Activated CD4-positive, alpha-beta T cell treated with anti-CD3 and anti-CD28 coated beads, Interleukin-2, amount 10 ng/mL, durations not matched to agents 7 days and 5 days (primary cell): ENCODE data around the gene ASIC4. TPM values are rescaled to one million over a fixed set of nuclear protein-coding genes. Genes with fewer than 3 reads are reported as not detected.

ENCODE experiments used
- CTCF ChIA-PET: fragments of 350-600 bp; sonication (Branson Sonifier 250); formaldehyde crosslinking; loops from one replicate; lab custom pipeline; 2021; ENCODE audit warnings: antibody characterized with exemption; lab: Charles Lee
- POLR2A ChIA-PET: fragments of 350-600 bp; sonication (Branson Sonifier 250); formaldehyde crosslinking; loops from one replicate; lab custom pipeline; 2021; ENCODE audit warnings: antibody characterized with exemption; lab: Charles Lee
- DNase-seq: peaks from one replicate; pipeline ENCODE4 v3.0.0-alpha.2; 2020
- H3K27ac Mint-ChIP-seq: one replicate; pipeline ENCODE4 v1.8.0; 2021; ENCODE audit warnings: mild to moderate bottlenecking, moderate library complexity, mixed read lengths
- H3K27me3 Mint-ChIP-seq: one replicate; pipeline ENCODE4 v1.8.0; 2021; ENCODE audit warnings: mixed read lengths
- H3K36me3 Mint-ChIP-seq: one replicate; pipeline ENCODE4 v1.8.0; 2021; ENCODE audit warnings: low read depth, mixed read lengths
- H3K4me1 Mint-ChIP-seq: one replicate; pipeline ENCODE4 v1.8.0; 2021; ENCODE audit warnings: mixed read lengths
- H3K4me3 Mint-ChIP-seq: one replicate; pipeline ENCODE4 v1.8.0; 2021; ENCODE audit warnings: mild to moderate bottlenecking, moderate library complexity, mixed read lengths
- H3K9me3 Mint-ChIP-seq: one replicate; pipeline ENCODE4 v1.8.0; 2021; ENCODE audit warnings: mixed read lengths
- total RNA-seq, 2 experiments: library from RNA; stranded (reverse); gene quantifications; one replicate each; pipeline ENCODE4 v1.2.3, GENCODE V29; 2021

The ASIC4 gene
- total RNA-seq, 2 experiments from 2014 or later = not detected

DNA sequence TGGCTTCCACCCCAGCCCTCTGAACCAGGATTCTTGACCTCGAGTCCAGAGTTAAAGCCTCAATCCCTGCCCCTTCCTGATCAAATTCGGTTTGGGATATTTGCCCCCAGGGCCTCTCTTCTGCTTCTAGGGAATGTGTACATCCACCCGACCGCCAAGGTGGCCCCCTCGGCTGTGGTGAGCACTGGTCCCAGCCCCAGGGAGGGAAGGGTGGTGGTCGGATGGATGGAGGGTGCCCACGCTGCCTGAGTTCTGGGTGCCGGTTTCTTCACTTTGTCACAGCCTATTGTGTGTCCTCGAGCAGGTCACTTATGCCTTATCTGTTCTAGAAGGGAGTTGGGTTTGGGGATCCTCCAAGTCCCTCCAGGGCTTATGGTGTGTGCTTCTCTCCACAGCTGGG is 8.7 kb upstream of the ASIC4 start:
- no peak overlapping the region for H3K4me3 Mint-ChIP-seq
- H3K27ac Mint-ChIP-seq = no peak overlapping the region
- POLR2A ChIA-PET = no interaction called here

DNA sequence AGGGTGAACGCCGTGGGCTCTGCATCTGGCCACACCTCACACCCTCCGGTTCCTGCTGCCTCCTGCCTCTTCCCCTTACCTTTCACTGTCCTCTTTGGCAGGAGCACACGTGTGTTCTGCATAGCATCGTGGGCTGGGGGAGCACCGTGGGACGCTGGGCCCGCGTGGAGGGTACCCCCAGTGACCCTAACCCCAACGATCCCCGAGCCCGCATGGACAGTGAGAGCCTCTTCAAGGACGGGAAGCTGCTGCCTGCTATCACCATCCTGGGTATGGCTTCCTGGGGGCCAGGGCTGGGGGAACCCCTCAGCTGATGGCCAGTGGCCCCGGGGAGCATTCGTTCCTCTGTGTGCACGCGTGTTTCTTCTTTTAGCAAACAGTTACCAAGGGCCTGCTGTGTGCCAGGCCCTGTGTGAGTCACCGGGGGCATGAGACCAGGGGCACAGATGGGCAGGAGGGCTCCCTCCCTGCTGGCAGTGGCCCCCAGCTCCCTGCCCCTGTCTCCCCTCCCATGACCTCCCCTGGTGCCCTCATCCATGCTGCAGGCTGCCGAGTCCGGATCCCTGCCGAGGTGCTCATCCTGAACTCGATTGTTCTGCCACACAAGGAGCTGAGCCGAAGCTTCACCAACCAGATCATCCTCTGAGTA is 8.0 kb upstream of the ASIC4 start:
- H3K4me1 Mint-ChIP-seq = peaks cover 11% of the 10 kb centered on the region
- H3K4me3 Mint-ChIP-seq = no peak overlapping the region
- H3K27me3 Mint-ChIP-seq = peaks cover 20% of the 10 kb centered on the region
- ChIA-PET POLR2A (no interaction called here), CTCF (interaction anchor here (6.2 kb wide), 1 partner anchor 8 kb away, joined by 58 read pairs; the partner anchor contains the start of gene GMPPA)
- no peak overlapping the region for H3K27ac Mint-ChIP-seq
- no peak for DNase-seq
- peaks cover 6% of the 10 kb centered on the region for H3K36me3 Mint-ChIP-seq
- no peaks in the 10 kb centered on the region for H3K9me3 Mint-ChIP-seq

More for the DNA sequence above, 8.7 kb upstream of the ASIC4 start:
- DNase-seq = no peak
- peaks cover 6% of the 10 kb centered on the region for H3K36me3 Mint-ChIP-seq
- H3K9me3 Mint-ChIP-seq = no peaks in the 10 kb centered on the region
- H3K4me1 Mint-ChIP-seq = peaks cover 16% of the 10 kb centered on the region
- H3K27me3 Mint-ChIP-seq = peaks cover 13% of the 10 kb centered on the region
- CTCF ChIA-PET = interaction anchor here (1.8 kb wide), 1 partner anchor 10 kb away, joined by 5 read pairs; a partner anchor contains a TSS

DNA sequence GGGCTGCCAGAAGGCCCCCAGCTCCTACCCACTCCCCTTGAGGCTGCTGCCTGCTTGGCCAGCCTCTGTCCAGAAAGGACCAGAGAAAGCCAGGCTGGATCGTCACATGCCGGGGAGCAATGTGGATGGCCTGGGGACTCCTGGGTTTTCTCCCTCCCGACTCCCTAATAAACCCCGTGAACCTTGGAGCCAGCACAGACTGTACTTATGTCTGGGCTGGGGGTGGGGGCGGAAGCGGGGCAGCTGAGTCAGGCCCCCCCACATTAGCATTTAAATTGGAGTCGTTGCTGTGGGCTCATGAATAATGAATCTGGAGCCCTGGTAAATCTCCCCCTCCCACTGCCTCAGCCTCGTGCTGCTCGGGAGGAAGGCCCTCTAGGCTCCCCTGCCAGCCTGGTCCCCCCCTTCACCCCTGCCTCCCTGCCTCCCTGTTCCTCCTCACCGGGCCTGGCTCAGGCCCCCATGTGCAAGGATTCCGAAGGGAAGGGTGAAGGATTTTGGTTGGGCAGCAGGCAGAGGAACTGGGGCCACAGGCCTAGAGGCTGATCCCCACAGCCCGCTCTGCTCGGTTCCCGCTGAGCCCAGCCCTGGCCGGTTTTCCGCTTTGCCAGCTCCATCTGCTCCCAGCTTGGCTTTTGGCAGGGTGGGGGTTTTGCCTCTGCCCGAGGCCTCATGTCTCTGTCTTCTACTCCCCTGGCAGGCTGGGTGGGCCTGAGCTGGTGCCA is 7.3 kb upstream of the ASIC4 start:
- H3K4me1 Mint-ChIP-seq = peaks cover 9% of the 10 kb centered on the region
- POLR2A ChIA-PET = no interaction called here
- H3K36me3 Mint-ChIP-seq = peaks cover 6% of the 10 kb centered on the region
- H3K27ac Mint-ChIP-seq = no peak overlapping the region
- H3K9me3 Mint-ChIP-seq = no peaks in the 10 kb centered on the region
- DNase-seq = no peak
- no peak overlapping the region for H3K4me3 Mint-ChIP-seq
- CTCF ChIA-PET = interaction anchor here (1.2 to 6.2 kb wide), 3 partner anchors 9 to 34 kb away, joined by 3 to 58 read pairs (median 7); partner anchors contain the start of gene GMPPA
- H3K27me3 Mint-ChIP-seq = peaks cover 26% of the 10 kb centered on the region

DNA sequence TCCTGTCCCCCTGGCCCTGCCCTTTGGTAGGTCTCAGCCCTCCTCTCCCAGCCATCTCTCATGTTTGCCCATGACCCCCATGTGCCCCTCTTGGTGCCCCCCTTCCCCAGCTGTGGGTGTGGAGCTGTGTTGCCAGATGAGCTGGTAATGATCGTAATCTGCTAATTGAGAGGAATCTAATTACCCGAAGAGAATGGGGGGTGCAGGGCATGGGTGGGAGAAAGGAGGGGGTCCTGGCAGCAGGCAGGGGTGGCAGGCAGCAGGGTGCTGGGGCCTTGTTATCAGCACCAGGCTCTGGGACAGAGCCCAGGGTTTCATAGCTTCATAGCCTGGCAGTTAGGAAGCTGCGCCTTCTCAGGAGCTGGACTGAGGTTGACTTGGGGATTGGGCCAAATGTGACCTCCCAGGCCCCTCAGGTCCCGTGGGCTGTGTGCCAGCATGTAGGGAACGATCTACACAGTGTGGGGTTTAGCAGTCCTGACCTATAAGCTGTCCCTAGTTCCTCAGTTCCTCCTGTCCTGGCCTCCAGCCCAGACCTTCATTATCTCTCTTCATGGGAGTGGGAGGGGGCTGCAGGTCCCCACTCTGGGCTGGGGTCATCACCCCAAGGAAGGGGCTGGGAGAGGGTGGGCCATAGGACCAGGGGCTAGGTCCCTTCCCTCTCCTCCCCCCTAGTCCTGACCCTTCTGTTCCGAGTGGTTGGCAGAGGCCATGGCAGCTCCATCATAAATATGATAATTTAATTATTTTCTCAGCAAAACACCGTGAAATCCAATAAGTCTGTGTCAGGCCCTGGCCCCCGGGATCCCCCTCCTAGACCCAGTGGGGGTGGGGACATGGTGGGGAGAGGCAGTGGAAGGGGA is 6.5 kb upstream of the ASIC4 start:
- H3K4me1 Mint-ChIP-seq = peaks cover 9% of the 10 kb centered on the region
- H3K27me3 Mint-ChIP-seq = peaks cover 33% of the 10 kb centered on the region
- H3K4me3 Mint-ChIP-seq = no peak overlapping the region
- H3K36me3 Mint-ChIP-seq = peaks cover 6% of the 10 kb centered on the region
- POLR2A ChIA-PET = no interaction called here
- no peaks in the 10 kb centered on the region for H3K9me3 Mint-ChIP-seq
- CTCF ChIA-PET = interaction anchor here (1.2 to 6.2 kb wide), 5 partner anchors 10 to 33 kb away, joined by 3 to 58 read pairs (median 6); partner anchors contain the start of gene GMPPA
- DNase-seq = no peak
- H3K27ac Mint-ChIP-seq = no peak overlapping the region

DNA sequence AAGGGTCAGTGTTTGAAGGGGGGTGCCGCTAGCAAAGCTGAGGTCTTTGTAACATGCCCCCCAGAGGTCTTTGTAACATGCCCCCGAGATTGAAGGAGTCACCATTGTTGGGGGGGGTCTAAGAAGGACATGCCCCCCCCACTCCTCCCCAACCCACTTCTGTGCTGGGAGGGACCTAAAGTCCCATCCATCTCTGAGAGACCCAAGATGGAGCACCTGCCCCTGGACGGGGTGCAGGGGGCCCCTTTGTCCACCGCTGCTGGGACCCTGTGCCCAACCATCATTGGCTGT is 5.9 kb upstream of the ASIC4 start:
- H3K4me1 Mint-ChIP-seq = peaks cover 9% of the 10 kb centered on the region
- CTCF ChIA-PET = interaction anchor here (1.3 to 6.2 kb wide), 4 partner anchors 10 to 24 kb away, joined by 4 to 58 read pairs (median 6); partner anchors contain the start of gene GMPPA
- H3K27ac Mint-ChIP-seq = no peak overlapping the region
- DNase-seq = no peak
- peaks cover 6% of the 10 kb centered on the region for H3K36me3 Mint-ChIP-seq
- POLR2A ChIA-PET = no interaction called here
- H3K9me3 Mint-ChIP-seq = no peaks in the 10 kb centered on the region
- H3K4me3 Mint-ChIP-seq = no peak overlapping the region
- H3K27me3 Mint-ChIP-seq = peaks cover 38% of the 10 kb centered on the region

DNA sequence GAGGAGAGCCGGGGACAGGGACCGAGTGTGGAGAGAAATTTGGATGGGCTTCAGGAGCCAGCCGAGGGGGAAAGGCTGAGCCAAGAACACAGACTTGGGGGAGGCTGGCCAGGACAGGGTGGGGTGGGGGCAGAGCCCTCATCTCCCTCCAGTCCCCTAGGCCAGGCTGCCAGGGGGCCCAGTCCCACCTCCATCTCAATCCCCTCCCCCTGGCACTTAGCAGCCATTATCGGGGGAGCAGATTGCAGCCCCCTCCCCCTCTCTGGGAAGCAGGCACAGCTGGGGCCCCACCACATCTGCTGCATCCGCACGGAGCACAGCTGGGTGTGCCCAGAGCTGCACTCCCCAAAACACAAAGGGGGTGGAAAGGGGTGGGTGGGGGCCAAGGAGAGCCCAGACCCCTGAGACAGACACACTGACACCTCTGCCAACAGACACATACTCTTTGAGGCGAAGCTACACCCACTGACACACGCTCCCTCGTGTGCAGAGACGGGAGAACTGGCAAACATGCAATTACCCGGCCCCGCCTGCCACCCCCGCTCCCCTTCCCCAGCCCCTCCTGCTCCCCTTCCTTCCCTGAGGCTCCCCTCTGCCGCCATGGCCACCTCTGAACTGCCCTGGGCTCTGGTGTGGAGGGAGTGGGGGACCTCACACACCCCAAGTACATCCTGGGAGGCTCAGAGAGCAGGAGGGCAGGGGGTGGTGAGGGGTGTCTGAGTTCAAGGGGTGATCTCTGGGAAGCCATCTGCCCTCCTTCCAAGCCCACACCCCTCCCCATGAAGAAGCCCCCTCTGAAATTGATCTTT is 5.1 kb upstream of the ASIC4 start:
- H3K36me3 Mint-ChIP-seq = peaks cover 6% of the 10 kb centered on the region
- ChIA-PET CTCF (interaction anchor here (0.6 to 6.2 kb wide), 11 partner anchors 9 to 132 kb away, joined by 3 to 58 read pairs (median 4); partner anchors contain the start of gene GMPPA), POLR2A (no interaction called here)
- no peak for DNase-seq
- peaks cover 46% of the 10 kb centered on the region for H3K27me3 Mint-ChIP-seq
- no peak overlapping the region for H3K4me3 Mint-ChIP-seq
- H3K4me1 Mint-ChIP-seq = peaks cover 11% of the 10 kb centered on the region
- no peak overlapping the region for H3K27ac Mint-ChIP-seq
- no peaks in the 10 kb centered on the region for H3K9me3 Mint-ChIP-seq

DNA sequence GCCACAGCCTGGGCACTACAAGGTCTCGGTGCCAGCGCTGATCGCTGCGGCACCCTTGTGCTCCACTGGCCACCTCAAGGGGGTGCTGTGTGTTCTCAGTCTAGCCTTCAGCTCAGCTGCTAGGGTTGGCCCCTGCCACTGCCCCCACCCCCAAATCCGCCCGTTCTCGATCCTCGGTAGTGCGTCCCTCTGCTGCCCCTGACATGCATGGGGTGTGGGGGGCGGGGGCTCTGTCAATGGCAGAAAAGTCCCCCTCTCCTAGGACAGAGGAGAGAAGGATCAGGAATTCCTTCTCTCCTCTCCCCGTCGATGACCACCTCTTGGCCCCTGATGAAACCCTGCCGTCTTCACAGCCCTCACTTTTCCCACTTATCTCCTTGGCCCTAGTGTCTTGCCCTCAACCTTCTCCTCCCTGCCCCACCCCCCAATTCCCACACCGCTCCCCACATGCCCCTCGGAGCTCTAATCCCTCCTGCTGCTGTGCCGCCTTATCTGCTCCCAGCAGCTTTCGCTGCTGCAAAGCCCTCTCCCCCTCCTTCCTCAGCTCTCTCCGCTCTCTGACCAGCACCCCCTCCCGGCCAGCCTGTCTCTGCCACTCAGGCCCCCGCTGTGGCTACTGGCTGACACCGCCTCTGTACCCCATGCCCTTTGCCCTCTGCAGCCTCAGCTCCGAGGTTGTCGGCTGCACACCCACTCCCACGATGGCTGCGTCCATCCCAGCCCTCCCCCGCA is 4.3 kb upstream of the ASIC4 start:
- Mint-ChIP-seq H3K4me3 (no peak overlapping the region), H3K4me1 (peaks cover 11% of the 10 kb centered on the region)

DNA sequence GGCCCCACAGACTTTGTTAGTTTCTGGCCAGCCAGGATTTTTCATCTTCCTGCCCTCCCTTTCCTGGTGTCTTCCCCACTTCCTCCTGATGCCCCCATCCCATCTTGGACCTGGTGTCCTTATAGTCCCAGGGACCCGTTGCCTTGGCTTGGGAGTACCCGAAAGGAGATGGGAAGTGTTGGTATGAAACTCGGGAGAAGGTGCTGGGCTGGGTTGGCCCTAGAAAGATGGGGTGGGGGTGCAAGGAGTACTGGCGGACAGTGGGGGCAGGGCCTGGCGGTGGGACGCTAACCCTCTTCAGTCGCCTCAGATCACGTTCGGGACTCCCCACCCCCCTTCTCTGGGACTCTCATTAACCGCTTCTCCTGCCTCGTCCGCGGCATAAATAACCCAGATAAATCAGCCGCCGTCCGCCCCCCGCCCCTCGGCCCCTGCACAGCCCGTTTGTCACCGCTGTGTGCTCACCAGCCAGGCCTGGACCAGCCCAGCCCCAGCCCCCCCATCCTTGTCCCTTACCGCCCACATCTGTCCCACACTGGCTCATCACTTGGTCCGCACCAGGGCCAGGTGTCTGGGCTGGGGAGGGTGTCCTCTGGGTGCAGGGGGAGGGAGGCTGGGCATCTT is 3.7 kb upstream of the ASIC4 start:
- Mint-ChIP-seq H3K27ac (no peak overlapping the region), H3K4me1 (peaks cover 11% of the 10 kb centered on the region), H3K4me3 (no peak overlapping the region), H3K9me3 (no peaks in the 10 kb centered on the region), H3K27me3 (peaks cover 56% of the 10 kb centered on the region), H3K36me3 (peaks cover 3% of the 10 kb centered on the region)
- DNase-seq = no peak
- CTCF ChIA-PET = interaction anchor here (0.7 to 6.2 kb wide), 8 partner anchors 10 to 68 kb away, joined by 3 to 58 read pairs (median 4); partner anchors contain the start of gene GMPPA
- POLR2A ChIA-PET = no interaction called here

More for the DNA sequence above, 4.3 kb upstream of the ASIC4 start:
- CTCF ChIA-PET = interaction anchor here (0.6 to 6.2 kb wide), 11 partner anchors 10 to 131 kb away, joined by 3 to 58 read pairs (median 3); partner anchors contain the start of genes GMPPA, INHA and OBSL1
- H3K9me3 Mint-ChIP-seq = no peaks in the 10 kb centered on the region
- DNase-seq = peak; percentile 55
- H3K27me3 Mint-ChIP-seq = peaks cover 51% of the 10 kb centered on the region
- H3K27ac Mint-ChIP-seq = no peak overlapping the region
- H3K36me3 Mint-ChIP-seq = peaks cover 3% of the 10 kb centered on the region
- POLR2A ChIA-PET = interaction anchor here (0.6 kb wide), 1 partner anchor 16 kb away, joined by 3 read pairs; no protein-coding TSS in a partner anchor

DNA sequence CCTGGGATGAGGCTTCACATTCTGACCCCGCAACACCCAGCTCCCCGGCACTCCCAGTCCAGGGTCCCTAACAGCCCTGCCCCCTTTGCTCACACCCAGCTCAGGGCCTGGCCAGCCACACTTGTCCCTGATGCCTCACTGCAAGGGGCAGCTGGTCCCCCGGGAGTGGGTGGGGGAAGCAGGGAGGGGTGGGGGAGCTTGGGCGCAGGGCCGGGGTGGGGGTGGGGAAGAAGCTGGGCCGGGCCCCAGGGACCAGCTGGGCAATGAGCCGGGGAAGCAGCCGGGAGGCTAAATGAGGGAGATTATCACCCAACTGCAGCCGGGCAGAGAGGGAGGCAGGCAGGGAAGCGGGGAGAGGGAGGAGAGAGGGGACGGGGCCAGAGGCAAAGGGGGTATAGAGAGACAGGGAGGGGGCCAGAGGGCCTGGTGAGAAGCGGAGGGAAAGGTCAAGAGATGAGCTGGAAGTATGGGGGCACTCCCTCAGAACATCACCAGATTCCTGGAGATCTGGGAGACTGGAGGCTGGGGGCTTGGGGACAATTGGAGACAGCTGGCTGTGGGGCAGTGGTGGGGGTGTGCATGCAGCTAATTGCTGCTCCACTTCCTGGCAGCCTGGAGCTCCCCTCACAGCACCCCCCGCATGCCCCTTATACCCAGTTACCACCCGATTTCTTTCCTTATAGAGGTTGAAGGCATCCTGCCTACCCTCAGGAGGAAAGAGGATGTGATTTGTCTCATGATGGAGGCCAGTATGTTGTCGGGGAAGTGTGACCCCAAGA is 2.5 kb upstream of the ASIC4 start:
- DNase-seq = no peak
- ChIA-PET CTCF (interaction anchor here (0.6 to 6.2 kb wide), 5 partner anchors 10 to 438 kb away, joined by 3 to 58 read pairs (median 5); partner anchors contain the start of gene GMPPA), POLR2A (no interaction called here)
- Mint-ChIP-seq H3K36me3 (no peaks in the 10 kb centered on the region), H3K4me3 (no peak overlapping the region), H3K27me3 (peaks cover 66% of the 10 kb centered on the region), H3K27ac (no peak overlapping the region), H3K9me3 (no peaks in the 10 kb centered on the region), H3K4me1 (peaks cover 11% of the 10 kb centered on the region)

DNA sequence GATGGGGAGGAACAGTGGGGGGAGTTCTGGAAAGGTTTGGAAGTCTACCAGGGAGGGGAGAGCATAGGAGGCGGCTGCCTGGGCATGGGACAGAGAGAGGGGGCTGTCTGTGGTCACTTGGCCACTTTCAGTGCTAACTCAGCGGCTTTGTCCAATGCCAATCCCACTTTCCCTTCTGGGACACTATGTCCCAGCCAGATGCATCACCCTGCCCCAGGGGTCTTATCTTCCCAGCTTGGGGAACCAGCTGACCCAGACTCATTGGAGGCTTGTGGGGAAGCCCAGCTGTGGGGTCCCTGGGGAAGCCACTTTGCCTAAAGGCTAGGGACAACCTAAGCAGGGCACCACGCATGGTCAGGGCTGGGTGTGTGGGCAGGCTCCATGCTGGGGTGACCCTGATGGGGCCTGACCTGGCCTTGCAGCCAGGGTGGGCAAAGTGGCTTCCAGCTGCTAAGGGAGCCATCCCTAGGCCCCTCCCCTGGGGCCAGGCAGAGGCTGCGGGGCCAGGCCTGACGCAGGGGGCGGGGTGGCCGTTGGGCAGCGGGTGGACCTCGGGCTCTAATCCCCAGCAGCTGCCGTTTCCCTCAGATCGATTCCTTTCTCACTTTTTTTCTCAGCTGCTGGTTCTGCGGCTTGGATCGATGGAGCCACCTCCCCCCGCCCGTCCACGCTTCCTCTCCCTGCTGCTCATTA is 1.6 kb upstream of the ASIC4 start:
- Mint-ChIP-seq H3K27ac (no peak overlapping the region), H3K4me3 (no peak overlapping the region), H3K9me3 (no peaks in the 10 kb centered on the region), H3K4me1 (peaks cover 11% of the 10 kb centered on the region), H3K36me3 (no peaks in the 10 kb centered on the region), H3K27me3 (peaks cover 76% of the 10 kb centered on the region)
- ChIA-PET CTCF (interaction anchor here (0.8 to 6.2 kb wide), 4 partner anchors 9 to 36 kb away, joined by 3 to 58 read pairs (median 7); partner anchors contain the start of gene GMPPA), POLR2A (no interaction called here)
- no peak for DNase-seq
